ENCODE results near the gene CHST10.

- no peak for TF ChIP-seq CTCF (IDR thresholded peaks at IDR 0.05)
- no peak for TF ChIP-seq POLR2A (IDR thresholded peaks at IDR 0.05)
- no peak for TF ChIP-seq POLR2AphosphoS5 (IDR thresholded peaks at IDR 0.05)
- TF ChIP-seq EP300 (IDR thresholded peaks at IDR 0.05; ENCODE audit: low read depth): no peak
Observed at GRCh38 chr2:100437751-100438150, 20.3 kb upstream of the CHST10 start.

All from transverse colon (tissue), 4 donors.